ENCODE measurements around the gene LAPTM4A.

The LAPTM4A gene

DNA sequence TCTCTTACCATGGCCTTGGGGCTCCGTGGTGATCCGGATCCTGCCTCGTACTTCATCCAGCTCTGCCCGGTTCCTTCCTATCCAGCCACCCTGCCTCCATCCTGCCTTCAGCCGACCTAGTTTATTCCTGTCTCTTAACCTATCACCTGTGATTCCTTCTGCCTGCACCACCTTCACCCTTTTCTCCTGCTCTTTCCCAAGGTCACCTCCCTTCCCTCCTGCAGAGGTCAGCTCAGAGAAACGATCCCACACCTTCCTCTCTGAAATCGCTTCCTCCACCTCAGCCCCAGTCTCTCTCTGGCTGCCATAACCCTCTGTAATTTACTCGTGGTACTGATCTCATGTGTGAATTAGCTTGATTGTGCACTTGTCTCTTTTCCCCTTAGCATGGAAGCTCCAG is 23.5 kb upstream of the LAPTM4A start:
- no peak for DNase-seq

DNA sequence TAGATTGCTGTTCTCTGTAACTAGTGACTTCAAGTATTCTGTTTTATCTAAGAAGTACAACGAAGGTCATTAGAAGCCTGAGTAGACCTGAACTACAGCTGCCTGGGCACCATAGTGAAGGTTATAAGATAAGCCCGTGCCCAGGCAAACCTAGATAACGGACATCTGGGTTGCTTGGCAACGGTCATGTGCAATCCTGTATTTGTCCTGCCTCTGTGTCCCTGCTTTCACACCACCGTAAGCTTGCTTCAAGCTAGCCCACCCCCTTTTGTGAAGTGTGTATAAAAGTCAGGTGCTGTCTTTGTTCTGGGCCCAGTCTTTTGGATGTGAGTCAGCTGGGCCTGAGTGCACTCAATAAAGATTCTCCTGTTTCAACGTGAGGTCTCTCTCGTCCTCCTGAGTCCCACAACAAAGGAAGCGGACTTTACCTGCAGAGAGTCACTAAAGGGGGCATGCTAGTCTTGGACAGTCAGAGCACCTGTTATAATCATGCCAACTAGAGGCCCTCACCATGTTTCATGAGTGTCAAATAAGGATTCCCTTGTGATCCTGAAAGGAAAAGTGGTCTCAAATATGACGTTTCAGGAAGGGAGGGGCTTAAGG is 22.7 kb upstream of the LAPTM4A start:
- DNase-seq: peak; percentile 33

GRCh38 chr2:20073460-20073859 is 22.0 kb upstream of the LAPTM4A start:
- DNase-seq: no peak

- DNase-seq: no peak
These were observed 21.2 kb upstream of the LAPTM4A start for GRCh38 chr2:20072436-20073158.

DNA sequence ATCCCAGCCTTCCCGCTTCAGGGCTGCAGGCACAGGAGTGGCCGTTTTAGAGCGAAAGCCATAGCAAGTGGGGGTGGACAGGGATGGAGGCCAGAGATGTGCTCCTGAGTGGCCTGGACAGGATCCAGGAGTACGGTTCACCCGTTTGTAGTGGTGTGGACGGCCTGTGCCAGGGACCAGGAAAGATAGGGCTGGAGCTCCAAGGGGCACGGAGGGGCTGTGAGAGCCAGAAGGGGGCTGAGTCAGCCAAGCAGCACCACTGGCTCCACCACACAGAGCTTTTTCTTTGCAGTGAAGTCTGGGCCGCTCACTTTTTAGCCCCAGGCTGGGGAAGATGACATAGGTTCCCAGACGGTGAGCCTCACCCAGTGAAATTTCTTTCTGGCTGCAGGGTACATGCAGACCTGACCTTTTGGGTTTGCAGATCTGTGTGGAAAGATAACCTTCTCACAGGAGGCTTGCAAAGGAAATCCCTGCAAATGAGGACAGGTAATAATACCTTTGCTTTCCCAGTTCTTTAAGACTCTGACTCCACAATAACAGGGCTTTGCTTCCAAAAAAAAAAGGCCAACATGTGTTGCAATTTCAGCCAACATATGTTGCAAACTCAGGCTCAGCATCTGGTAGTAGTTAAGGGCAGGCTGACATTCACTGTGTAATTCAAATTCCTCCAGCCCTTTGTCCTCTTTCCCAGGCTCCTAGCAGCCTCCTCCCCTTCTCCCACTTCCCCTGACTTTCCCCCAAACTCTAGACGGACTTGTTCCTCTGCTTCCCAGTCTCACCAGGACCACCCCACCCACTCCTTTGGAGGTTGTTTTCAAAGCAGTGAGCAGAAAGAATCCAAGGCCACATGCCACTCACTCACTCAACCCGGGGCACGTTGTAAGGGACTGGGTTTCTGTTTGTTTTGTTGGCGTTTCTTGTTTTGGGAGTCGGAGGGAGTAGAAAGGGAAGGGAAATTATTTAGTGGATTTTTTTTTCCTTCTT is 20.3 kb upstream of the LAPTM4A start:
- peak; percentile 13 for DNase-seq

- no peak for DNase-seq
These were observed 18.3 kb upstream of the LAPTM4A start for GRCh38 chr2:20069756-20070155.

- no peak for DNase-seq
These were observed 16.7 kb upstream of the LAPTM4A start for GRCh38 chr2:20067992-20068584.

DNA sequence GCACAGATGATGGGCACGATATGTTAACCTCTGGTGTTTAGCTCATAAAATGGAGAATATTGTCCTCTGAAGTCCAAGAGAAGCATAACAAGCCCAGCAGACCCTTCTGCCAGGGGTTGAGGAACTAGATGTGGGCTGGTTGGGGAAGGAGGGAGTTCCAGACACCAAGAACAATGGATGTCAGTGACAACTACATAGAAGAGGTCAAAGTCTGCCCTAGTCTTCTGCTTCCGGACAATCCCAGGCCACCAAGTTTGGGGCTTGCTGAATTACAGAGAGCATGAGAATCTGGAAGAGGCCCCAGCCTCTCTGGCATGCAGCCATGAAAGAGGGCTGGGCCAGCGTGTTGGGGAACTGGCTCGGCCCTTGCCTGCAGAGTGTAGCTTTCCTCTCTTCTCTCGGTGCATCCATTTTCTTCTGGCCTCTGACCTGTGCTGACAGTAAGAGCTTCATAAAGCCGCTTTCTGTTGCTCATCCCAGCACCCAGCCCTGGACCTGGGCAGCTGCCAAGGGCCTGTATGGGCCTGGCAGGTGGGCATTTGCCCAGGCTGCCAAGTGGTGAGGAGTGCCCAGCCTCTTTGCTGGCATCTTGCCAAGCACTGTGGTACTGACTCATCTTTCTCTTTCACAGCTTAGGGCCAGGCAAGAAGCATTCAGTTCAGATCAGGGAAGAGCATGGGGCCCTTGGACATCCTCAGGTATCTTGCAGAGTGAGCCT is 14.6 kb upstream of the LAPTM4A start:
- peak; percentile 7 for DNase-seq

DNA sequence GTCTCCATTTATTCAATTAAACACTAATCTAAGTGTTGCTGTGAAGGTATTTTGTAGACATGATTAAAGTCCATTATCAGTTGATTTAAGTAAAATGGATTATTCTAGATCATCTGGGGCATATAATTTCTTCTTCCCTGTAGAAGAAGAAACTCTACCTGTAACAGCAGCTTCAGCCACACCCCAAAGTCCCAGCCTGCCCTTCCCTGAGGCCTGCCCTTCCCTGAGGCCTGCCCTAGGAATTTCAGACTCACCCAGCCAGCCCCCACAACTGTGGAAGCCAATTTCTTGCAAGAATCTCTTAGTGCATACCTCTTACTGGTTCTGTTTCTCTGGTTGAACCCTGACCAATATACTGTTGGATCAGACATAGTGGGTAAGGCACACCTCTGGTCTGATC is 13.4 kb upstream of the LAPTM4A start:
- no peak for DNase-seq

DNA sequence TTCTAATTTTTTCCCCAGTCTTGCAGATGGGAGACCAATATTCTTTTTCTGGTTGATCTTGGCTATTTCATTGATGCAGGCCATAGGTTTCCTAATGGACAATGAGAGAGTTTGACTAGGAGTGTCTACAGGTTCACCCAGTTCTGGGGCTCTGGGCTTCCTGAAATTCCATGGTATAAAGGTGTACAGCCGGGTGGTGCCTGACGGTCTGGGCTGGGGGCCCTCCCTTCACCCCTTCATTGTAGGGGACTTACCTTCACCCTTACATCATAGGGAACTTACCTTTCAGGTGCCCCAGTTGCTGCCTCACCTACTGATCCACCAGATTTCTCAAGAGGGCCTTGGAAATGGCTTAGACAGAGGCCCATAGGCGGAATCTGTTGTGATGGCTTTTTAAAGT is 13.0 kb upstream of the LAPTM4A start:
- no peak for DNase-seq

GRCh38 chr2:20062615-20063545 is 11.5 kb upstream of the LAPTM4A start:
- DNase-seq: no peak

DNA sequence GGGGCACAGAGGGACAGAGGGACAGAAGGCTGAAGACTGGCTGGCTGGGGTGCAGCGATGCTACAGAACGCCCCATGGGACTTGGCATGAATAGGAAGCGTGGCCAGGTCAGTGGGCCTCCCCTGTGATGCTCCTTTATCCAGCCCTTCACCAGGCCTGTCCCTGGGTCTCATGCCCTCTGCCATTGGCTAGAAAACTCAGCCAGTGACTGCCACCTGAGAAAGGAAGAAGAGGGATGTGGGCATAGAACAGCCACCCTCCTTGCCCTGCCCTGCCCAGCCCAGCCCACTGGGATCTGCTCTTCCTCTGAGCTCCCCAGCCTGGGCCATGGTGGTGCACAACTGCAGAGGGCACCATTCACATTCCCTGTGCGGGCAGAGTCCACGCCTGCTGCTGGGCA is 10.5 kb upstream of the LAPTM4A start:
- no peak for DNase-seq

- no peak for DNase-seq
These were observed 10.0 kb upstream of the LAPTM4A start for GRCh38 chr2:20061476-20061875.

DNA sequence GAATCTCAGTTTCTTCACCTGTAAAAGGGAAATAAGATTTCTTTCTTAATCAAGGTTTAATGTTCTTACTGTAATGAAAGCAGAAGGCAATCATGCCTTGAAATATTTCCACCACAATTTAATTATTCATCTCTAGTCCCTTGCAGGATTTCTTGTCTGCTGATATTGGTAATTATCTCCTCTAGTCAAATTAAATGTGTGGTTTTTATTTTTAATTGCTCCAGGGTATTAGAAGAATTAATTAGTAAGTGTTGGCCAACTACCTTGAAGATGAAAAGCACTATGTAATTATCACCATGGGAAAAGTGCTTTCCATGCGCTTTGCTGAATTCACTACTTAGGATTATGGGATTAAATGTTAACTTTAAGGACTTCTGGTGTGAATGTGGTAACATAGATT is 8.7 kb upstream of the LAPTM4A start:
- peak; percentile 21 for DNase-seq

GRCh38 chr2:20057268-20057667 is 5.8 kb upstream of the LAPTM4A start:
- DNase-seq: no peak

GRCh38 chr2:20054931-20055330 is 3.5 kb upstream of the LAPTM4A start:
- no peak for DNase-seq

GRCh38 chr2:20054119-20054518 is 2.7 kb upstream of the LAPTM4A start:
- DNase-seq: no peak

DNA sequence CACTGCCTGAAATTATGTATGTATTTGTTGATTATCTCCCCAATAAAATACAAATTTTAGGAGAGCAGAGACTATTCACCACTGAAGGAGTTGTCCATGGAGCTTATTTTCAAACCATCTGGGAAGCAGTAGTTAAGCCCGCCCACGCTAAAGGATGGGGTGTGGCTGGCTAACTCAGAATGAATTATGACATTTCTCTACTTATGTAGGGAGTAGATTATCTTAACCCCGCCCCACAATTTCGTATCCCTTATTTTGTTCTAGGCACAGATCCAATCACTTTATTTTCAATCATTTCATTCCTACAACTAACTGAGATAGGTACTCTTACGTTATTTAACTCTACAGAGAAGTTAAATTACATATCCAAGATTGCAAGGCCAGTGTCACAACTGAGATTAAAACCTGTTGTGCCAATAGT is 1.4 kb upstream of the LAPTM4A start:
- peak; percentile 89 for DNase-seq

DNA sequence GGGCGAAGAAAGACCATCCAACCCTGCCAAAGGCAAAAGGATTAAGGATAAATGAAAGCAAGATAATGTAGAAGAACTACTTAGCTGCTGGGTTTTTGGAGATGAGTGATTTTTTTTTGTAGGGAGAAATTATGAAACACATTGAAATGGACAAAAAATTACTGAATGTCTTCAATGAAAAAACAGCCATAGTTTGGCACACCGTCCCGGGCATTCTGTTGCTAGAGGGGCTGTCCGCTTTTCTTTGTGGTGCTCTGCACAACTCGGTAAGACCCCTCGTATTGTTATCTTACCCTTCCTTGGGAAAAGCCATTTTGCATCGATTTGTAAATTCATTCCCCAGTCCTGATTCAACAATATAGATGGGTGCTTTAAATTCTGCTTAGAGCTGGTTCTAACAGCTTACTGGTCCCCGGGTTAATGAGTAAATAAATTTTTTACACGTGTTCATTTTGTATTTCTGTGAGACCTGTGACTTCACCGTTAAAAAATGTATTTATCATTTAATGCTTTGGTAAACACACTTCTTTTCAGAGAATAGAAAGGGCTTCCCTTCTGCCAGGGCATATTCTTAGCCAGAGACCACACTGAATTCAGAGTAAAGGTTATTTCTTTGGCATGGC is 912 bp upstream of the LAPTM4A start:
- DNase-seq: peak; percentile 59

DNA sequence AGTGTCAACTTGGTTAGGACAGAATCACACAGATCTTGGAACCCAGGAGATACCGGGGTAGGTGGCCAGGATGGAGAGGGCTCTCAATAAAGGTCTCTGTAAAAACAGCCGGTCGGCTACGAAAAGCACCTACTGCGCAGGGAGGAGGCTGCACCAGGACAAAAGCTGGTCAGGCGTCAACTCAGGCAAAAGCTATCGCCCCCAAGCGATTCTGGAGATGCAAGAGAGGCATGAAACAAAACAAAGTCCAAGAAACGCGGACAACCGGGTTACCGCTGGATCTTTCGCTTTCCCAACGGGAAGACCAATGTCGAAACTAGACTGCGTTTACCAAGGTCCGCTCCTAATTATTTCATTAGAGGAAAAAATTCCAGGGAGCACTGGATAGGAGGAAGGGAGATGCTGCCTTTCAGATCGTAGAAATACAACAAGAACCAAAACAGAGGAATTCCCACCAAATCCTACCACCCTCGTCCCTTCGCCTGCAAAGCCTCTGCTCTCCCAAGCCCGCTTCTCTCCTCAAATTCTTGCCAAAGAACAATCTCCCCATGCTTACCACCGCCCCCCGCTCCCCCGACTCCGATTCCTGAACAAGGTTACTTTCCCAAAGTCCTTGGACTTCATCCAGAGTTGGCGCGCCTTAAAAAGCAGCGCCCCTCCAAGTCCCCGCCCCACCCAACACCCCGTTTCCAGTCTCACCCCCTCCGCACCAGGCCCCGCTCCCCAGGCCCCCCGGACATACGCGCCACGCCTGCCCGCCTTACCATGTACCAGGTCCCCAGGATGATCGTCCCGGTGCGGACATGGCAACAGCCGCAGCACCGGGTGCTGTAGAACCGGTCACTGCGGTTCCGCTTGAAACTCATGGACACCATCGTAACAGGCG is 539 bp downstream of the LAPTM4A start:
- peak; percentile 76 for DNase-seq

All from NCI-H82 (cell line).